AG08396 (cell line): ENCODE measurements around the gene WNT7B.

Source experiments
- DNase-seq: peaks from one replicate; pipeline ENCODE4 v3.0.0; 2012; ENCODE audit warnings: low spot score, mixed read lengths

WNT7B gene

DNA sequence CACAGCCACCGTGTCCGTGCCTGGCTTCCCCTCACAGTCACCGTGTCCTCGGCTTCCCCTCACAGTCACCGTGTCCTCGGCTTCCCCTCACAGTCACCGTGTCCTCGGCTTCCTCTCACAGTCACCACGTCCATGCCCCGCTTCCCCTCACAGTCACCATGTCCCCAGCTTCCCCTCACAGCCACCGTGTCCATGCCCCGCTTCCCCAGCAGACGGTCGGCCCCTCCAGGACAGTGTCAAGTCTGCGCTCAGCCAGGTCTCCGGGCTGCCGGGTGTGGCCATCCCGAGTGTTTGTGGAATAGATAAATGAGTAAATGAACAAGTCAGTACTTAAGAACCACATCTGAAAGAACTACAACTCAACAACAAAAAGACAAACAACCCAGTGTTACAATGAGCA lies 23.8 kb downstream of the WNT7B start:
- DNase-seq = no peak

DNA sequence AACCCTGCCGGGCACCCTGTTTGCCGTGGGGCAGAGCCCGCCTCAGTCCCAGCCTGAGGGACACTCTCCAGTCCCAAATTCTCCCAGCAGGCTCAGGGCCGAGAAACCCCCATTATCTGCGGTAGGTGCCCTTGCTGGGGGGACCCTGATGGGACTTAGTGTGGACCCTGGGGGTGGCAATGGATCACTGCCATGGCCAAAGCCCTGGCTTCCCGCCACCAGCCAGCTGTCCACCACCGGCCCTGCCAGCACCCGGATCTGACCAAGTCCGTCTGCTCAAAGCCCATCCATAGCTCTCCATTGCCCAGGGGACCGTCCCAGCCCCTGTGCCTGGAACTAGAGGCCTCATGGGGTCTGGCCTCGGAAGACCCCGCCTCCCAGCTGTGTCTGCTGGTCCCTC lies 24.4 kb downstream of the WNT7B start:
- DNase-seq = no peak

DNA sequence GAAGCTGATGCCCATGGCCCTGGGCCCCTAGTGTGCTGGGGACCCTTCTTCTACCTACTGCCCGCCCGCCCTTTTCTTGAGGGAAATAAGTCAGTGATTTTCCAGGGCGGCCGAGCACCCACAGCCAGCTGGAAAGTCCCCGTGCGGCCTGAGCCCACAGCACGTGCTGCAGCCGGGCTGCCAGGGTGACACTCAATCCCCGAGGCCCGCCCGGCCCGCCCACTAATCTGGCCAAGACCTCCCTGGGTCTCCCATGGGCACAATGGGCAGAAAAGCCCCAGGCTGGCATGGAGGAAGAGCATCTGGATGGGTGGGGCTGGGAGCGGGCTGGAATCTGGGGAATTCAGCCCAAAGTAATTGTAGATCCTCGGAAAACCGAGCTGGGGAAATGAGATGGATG lies 24.8 kb downstream of the WNT7B start:
- DNase-seq = no peak

DNA sequence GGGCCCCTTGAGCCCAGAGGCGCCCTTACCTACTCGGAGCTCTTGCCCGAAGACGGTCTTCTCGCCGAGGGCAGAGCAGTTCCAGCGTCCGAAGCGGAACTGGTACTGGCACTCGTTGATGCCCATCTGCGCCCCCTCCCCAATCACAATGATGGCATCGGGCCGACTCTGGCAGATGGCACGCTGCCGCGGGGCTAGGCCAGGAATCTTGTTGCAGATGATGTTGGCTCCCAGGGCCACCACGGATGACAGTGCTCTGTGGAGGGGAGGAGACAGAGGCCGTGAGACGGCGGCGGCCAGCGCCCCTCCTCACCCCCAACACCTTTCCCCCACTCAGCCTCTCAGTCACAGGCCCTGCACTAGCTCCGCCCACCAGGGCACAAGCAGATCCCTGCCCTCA lies 27.1 kb downstream of the WNT7B start:
- no peak for DNase-seq

DNA sequence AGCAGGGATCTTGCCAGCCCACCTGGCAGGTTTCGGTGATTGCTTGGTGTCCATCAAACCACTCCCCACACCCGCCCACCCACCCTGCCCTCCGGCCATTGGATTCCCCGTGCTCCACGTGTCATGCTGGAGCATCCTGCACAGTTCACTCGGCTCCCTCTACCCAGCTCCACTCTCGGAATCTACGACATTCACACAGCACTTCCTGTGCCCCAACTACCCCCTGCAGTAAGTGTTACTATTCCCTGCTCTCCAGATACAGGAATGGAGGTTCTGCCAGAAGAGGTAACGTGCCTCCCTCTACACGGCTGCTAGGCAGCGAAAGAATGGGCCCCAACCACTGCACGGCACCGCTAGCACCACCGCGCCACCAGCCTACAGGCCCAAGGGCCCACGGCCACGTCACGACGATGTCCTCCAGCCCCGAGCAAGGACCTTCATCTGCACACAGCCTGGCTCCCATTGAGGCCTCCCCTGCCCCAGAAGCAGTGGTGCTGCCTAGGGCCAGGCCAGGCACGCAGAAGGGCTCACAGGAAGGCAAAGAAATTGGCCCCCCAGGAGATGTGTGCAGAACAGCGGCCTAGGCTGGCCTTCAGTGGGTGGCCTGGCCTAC lies 27.6 kb downstream of the WNT7B start:
- no peak for DNase-seq

DNA sequence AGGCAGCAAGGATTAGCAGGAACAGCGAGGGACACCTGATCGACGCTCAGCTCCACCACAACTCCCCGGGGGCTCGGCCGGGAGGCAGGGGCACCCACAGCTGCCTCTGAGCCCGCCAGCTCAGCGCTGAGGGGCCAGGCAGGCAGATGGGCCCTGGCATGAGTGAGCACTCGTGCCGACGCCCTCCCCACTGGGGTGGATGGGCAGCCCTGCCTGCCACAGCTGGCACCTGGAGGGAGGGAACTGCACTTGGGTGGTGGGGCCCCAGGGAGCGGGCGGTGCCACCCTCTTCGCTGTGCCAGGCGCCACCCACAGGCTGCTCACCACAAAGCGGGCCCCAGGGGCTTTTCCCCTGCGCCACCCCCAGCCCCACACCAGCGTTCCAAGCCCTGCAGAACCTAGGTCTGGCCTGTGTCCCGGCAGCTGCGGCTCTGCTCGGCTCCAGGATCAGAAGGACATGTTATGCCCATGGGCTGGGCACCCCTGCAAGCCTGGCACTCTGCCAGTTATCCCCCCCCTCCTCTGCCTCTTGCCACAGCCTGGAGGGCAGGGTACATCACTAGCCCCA lies 28.8 kb downstream of the WNT7B start:
- no peak for DNase-seq

DNA sequence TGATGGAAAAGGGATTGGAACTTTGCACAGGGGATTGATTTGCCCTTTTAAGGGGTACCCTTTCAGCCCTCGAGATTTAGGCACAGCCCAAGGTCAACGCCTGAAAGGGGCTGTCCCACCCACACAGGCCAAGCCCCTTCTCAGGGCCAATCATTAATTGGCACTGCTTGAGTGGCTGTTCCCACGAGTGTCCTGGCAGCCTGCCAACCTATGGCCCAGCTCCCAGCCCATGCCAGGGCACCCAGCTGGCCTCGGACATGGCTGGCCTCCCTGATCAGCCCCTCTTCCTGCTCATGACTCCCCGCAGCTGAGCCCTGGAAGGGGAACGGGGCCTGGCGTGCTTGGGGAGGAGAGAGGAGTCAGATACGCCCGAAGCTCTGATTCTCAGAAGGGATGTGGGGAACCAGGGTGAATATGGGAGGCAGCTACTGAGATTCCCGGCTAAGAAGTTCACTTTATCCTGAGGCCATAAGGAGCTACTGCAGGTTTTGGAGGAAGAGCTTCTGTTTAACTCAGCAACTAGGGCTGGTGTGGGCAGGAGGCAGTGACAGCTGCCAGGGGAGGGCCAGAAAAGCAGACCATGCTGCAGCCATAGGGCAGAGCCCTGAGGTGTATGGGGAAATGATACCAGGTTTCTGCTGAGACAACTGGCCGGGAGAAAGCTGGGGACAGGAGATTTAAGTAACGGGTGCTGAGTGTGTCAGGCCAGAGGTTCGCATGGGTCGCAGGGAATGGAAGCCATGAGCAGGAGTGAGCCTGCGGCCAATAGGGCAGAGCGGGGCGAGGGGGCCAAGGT lies 30.0 kb downstream of the WNT7B start:
- no peak for DNase-seq

DNA sequence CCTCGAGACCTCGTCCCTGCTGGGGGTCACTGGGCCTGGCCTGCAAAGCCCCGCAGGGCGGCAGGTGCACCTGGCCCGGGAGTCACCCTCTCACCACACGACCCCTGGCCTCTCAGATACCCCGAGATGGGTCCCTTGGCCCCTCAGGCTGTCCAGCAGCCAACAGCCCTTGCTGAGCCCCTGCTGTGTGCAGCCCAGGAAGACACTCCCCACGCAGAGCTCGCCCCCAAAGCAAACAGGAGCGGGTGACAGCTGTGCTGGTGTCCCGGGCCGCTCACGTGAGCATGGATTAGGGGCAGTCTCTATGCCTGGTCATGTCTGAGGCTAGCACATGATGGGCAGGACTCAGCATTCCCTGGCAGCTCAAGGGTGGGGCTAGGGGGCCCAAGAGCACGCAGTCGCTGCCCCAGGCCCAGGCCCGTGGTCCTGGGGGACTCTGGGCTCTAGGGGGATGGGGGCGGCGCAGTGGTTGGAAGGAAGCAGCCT lies 31.3 kb downstream of the WNT7B start:
- DNase-seq = no peak

DNA sequence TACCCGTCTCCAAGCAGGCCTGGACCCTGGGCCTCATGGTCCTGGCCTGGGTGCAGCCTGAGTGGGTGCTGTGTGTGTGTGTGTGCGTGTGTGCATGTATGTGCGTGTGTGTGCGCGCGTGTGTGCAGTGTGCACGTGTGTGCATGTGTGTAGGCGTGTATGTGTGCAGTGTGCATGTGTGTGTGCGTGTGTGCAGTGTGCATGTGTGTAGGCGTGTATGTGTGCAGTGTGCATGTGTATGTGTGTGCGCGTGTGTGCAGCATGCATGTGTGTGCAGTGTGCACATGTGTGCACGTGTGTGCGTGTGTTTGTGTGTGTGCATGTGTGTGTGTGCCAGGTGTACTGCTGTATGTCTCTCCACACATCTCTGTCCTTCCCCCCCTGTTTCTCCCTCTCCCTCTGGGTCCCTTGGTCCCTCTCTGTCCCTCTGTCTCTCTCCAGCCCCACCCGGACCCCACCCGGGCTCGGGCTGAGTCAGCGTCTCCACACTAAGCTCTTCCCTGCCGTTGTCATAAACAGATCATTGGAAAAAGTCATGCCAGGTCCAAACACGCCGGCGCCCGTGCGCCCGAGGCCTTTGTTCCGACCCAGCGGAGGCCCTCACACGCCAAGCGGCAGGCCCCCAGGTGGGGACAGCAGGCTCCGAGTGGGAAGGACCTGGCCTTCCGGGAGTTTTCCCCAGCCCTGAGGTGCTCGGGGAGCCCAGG lies 34.0 kb downstream of the WNT7B start:
- no peak for DNase-seq

DNA sequence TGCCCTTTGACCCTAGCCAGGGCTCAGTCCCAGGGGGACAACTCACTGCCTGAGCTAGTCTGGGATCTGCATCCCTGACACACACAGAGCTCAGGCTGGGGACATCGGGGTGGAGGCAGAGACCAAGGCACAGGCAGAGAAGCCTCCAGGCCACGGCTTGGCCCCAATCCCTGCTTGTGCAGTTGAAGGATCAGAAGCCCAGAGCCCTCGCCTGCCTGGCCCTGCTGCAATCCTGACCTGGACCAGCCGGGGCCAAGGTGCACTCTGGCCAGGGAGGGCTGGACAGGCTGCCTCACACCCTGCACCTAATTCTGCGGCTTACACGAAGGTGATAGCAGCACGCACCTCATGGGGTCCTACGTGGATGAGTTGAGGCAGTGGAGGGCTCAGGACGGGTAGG lies 34.6 kb downstream of the WNT7B start:
- no peak for DNase-seq

DNA sequence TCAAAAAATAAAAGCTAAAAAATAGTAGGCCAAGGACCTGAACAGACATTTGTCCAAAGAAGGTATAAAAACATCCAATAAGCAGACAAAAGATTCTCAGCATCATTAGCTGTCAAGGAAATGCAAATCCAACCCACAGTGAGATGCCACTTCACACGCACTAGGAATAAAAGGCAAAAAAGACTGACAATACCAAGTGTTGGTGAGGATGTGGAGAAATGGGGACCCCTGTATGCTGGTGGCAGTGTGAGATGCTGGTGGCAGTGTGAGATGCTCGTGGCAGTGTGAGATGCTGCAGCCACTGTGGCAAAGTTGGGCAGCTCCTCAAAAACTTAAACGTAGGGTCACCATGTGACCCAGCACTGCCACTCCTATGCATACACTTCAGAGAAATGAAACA lies 38.0 kb downstream of the WNT7B start:
- DNase-seq = no peak

DNA sequence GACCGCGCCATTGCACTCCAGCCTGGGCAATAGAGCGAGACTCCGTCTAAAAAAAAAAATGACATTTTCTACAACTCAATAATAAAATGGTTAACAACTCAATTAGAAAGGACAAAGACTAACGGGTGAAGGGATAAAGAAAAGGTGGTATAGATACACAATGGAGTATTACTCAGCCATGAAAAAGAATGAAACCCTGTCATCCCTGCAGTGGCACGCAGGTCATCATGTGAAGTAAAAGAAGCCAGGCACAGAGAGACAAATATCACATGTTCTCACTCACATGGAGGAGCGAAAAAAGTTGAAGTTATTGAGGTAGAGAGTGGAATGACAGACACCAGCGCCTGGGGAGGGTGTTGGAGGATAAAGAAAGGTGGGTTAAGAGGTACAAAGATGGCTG lies 39.0 kb downstream of the WNT7B start:
- no peak for DNase-seq

DNA sequence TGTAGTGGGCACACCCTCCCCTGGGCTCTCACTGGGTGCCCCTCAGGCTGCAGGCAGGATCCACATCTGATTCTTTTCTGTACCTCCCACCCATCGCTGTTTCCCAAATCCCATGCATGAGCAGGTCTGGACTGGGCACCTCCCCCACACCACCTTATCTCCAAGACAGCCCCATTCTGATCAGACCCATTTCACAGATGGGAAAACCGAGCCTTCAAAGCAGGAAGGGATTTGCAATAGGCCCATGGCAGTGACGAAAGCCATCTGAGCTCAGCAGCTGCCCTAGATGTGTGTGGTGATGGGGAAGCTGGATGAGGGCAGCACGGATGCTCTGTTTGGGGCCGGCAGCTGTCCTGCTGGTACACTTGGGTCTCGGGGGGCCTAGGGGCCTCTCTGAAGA lies 41.4 kb downstream of the WNT7B start:
- DNase-seq = no peak

DNA sequence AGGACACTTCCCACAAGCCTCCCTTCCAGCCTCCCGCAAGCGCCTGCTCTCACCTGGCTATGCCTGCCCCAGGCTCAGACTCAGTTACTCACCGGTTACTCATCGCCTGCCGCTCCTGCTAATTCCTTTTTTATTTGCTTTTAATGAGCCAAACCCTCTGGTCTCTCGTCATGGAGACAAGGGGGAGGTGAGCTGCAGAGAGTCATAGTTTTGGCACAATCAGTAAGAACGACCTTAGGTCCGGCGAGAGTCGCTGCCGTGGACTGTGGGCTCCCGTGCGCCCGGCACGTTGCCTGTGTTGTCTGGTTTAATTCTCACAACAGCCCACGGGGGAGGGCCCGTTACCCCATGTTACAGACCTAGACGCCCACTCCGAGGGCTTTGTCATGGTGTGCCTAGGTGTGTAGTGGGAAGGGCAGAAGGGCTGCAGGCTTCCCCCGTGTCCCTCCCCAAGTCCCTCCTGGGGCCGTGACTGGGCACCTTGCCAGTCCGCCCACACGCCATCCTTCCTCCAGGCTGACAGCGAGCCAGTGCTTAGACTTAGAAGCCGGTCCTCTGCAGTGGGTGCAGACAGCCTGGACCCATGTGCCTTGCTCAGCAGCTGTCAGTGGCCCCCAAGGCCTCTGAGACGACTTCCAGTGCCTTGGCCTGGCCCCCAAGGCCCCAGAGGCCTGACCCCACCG lies 42.2 kb downstream of the WNT7B start:
- peak; percentile 87 for DNase-seq

DNA sequence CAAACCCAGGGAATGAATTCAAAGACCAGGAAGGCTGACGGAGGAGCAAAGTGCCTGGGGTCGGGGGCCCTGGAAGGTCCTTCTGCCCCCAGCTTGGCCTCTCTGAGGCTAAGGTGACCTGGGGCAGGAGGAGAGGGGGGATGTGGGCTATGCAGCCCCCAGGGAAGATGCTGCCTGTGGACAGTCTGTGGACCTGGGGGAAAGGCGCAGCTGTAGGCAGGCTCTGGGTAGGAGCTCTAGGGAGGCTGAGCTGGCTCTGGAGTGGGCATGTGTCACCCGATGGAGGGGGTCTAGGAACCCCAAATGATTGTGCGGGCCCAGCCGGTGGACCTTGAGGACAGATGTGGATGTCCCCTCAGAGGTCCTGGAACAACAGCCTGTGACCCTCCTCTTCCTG lies 42.8 kb downstream of the WNT7B start:
- DNase-seq = no peak

DNA sequence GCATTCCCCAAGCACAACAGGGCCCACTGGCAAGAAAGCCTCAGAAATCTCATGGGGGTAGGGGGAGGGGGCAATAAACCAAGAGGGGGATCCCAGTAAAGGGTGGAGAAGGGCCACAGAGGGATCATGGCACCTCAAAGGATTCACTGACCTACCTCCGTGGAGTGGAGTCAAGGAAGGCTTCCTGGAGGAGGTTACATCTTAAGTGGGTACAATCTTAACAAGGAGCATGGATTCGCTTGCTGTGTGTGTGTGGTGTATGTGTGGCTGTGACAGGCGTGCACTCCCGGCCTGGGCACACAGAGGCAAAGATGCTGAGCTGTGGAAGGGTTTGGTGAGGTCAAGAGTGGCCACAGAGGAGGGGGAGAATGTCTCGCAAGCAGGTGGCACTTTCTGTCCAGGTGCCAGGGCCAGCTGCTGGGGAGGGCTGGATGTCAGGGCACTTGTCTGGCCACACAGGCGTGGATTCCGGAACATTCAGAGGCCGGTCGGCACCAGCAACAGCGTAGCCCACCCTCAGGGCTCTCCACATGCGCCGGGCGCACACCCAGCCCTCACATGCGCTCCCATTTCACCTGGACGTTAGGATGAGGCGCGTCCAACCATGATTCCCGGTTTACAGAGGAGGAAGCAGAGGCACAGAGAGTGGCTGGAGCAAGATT lies 43.3 kb downstream of the WNT7B start:
- no peak for DNase-seq

DNA sequence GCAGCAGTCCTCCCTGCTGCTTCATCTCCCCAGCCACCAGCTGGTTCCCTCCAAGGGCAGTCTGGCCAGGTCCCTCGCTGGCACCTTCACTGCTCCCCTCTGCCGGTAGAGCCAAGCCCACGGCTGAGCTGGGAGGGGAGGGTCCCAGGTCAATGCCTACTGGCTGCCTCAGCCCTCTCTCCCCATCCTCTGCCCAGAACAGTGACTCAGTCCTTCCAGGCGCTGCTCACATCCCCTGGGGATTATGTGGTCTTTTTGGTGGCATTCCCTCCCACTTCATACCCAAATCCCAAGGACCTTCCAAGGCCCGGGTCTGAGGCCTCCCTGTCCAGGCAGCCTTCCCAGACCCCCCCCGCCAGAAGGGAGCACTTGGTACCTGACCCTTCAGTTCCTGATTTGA lies 44.9 kb downstream of the WNT7B start:
- no peak for DNase-seq

DNA sequence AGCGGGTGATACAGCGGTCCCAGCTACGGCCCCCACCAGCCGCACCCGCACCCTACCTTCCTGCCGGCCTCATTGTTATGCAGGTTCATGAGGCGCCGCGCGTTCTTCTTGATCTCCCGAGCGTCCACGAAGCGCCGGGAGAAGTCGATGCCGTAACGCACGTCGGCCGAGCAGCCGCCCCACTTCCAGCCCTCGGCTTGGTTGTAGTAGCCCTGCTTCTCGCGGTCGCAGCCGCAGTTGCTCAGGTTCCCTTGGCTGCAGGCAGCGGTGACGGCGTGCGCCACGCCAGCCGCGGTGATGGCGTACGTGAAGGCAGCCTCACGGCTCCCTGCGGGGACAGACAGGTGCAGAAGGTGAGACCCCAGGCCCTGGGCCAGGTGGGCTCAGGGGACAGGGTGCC lies 45.9 kb downstream of the WNT7B start:
- DNase-seq = no peak

DNA sequence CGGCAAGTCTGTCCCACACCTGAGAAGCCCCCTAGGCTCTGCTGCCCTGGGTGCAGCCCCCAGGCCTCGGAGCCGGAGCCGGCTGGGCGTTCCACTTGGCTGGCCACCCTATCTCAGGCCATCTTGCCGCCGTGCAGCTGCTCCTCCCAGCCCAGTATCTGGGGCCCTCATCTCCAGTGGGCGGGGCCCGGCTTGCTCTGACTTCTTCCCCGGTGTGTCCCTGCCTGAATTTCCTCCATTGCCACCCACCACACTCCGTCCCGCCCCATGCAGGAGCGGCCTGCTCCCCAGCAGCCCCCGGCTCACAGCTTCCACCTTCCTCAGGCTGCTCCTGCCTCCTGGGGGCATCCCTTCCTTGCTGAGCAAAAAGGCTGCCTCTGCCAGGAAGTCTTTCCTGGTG lies 46.6 kb downstream of the WNT7B start:
- no peak for DNase-seq

DNA sequence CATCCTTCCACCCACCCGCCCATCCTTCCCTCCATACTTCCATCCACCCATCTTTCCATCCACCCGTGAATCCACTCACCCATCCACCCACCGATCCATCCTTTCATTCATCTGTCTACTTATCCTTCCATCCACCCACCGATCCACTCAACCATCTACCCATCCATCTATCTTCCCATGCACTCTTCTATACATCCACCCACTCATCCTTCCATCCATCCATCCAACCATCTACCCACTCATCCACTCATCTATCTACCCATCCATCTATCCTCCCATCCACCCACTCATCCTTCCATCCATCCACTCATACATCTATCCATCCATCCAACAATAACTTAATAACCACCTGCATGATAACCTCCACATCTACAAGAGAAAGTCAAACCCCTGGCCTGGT lies 47.3 kb downstream of the WNT7B start:
- DNase-seq = no peak

DNA sequence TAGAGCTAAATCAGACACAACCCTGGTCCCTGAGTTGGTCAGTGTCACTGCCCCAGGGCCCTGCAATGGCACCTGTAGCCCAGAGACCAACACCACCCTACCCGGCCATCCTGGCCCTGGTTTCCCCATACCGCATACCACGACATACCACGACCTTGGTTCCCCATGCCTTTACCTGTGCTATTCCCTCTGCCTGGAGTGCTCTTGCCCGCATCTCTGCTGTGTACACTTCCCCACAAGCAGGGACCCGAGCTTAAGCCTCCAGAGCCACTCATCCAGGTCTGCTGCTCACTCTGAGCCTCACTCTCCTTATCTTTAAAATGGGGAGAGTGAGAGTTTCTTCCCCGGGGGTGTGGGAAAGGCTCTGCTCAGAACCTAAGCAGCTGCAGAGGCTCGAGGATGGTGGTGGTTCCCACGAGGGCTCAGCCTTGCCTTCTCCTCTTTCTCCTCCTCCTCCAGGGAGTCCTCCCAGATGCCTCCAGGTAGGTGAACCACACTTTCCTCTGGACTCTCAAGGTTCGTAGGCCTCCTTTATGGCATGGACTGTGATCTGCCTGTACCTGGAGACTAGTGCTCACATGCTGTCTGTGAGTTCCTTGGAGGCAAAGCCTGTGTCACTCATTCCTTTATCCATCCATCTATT lies 48.1 kb downstream of the WNT7B start:
- DNase-seq = no peak
